Choroid plexus epithelial cell (primary cell): ENCODE results near the gene NHS.

Experiments used
- DNase-seq: peaks from one replicate; pipeline ENCODE4 v3.0.0-alpha.2; 2010; ENCODE audit warnings: low read depth
- H3K4me3 ChIP-seq: 2 replicates; pipeline ENCODE4 v1.5.1; 2011; ENCODE audit warnings: low read depth, mild to moderate bottlenecking, control low read depth, low read length, moderate library complexity
- TF ChIP-seq, protein P1 (sequence below): conservative IDR thresholded peaks from 2 replicates; pipeline ENCODE4 v1.5.1; 2011; ENCODE audit warnings: low read depth, mild to moderate bottlenecking, control low read depth, inconsistent platforms, low read length, moderate library complexity

NHS gene

DNA sequence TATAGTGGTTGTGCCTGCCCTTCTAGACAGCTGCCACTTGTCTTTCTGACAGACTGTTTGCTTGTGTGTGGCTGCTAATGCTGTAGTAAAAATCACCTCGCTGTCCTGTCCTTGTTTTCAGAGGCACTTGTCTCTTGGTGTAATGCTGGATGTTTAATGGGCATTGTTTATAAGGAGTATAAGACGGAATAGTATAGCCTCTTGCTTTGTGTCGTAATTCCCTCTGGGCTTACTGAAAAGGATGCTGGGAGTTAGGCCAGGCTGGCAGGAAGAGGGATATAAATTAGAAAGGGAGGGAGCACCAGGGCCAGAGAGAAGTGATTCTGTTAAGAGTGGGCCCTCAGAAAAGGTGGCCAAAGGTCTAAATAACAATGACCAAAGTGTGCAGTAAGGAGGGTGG lies 29.0 kb downstream of the NHS start:
- no peak overlapping the region for H3K4me3 ChIP-seq
- TF ChIP-seq, protein P1, sequence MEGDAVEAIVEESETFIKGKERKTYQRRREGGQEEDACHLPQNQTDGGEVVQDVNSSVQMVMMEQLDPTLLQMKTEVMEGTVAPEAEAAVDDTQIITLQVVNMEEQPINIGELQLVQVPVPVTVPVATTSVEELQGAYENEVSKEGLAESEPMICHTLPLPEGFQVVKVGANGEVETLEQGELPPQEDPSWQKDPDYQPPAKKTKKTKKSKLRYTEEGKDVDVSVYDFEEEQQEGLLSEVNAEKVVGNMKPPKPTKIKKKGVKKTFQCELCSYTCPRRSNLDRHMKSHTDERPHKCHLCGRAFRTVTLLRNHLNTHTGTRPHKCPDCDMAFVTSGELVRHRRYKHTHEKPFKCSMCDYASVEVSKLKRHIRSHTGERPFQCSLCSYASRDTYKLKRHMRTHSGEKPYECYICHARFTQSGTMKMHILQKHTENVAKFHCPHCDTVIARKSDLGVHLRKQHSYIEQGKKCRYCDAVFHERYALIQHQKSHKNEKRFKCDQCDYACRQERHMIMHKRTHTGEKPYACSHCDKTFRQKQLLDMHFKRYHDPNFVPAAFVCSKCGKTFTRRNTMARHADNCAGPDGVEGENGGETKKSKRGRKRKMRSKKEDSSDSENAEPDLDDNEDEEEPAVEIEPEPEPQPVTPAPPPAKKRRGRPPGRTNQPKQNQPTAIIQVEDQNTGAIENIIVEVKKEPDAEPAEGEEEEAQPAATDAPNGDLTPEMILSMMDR = no peak
- no peak for DNase-seq

DNA sequence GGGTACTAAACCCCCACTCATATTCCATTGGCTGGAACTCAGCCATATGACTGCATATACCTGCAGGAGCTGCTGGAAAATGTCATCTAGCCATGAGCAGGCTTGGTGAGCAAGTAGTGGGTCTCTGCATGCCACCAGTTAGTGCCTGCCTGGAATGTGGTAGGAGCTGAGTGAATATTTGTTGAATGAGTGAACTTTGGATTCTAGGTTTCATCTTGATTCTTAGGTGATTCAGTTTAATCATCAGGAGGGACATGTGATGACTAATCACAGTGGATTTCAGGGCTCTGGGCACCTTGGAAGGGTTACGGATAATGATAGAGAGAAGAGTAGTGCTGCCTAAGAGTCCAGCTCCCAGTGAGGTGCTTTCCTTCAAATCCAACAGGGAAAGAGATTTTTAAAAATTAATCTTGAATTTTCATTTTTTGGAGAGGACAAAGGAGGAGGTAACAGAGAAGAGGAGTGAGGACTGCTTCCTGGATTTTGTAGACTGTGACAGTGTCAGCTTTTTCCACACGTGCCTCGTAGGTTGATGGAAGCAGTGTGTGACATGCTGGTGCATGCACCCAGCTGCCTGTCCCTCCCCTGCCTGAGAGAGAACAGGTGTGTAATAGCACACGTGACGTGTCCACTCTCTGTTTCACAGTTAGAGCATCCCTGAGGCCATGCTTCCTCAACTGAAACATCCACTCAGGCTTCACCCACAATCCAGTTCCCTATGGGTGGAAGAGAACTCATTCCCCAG lies 30.4 kb downstream of the NHS start:
- H3K4me3 ChIP-seq = no peak overlapping the region
- TF ChIP-seq, protein P1 = no peak
- no peak for DNase-seq

DNA sequence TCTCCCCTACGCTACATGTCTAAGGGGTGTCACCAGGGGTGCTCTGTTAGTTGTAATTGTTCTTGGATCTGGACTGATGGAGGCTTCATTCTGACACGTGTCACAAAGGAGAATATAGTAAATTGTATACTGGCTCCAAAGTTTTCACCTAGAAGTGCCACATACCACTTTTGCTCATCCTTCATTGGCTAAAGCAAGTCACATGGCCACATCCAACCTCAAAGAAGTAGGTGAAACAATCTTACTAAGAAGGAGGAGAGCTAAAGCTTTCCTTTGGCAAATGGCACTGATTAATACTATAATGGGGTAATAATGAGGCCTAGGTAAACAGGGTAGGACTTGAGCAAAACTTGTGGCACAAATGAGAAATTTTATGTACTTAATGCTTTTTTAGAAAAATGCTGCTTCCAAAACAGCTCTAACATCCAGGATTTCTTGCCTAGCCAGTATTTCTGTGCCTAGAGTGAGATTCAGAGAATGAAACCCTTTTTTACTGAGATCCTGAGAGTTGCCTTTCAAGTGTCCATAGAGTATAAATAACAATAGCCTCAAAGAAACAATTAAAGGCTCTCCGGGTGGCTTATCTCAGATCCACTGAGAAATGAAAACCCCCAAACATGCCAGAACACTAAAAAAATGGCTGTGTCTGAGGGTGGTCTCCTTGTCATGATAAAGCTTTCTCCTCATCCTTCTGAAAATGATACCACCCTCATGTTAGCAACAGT lies 34.7 kb downstream of the NHS start:
- TF ChIP-seq, protein P1 = no peak
- H3K4me3 ChIP-seq = no peak overlapping the region
- DNase-seq = no peak

DNA sequence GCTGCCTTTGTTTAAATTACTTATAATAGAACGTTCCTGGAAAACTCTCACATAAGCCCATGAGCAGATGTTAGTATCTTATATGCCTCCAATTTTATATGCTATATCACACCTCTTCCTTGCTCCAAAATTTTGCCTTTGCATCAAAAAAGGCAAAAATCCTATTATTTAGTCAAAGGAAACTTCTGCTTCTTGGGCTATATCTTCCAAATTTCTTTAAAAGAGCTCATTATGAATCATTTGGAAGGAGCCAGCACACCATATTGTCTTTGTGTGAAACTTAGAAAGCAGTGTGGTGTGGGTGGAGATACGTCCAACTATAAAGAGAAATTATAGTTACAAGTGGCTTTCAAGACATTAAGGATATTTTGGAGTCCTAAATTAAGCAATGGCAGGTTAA lies 35.7 kb downstream of the NHS start:
- DNase-seq = no peak
- TF ChIP-seq, protein P1 = no peak
- no peak overlapping the region for H3K4me3 ChIP-seq

DNA sequence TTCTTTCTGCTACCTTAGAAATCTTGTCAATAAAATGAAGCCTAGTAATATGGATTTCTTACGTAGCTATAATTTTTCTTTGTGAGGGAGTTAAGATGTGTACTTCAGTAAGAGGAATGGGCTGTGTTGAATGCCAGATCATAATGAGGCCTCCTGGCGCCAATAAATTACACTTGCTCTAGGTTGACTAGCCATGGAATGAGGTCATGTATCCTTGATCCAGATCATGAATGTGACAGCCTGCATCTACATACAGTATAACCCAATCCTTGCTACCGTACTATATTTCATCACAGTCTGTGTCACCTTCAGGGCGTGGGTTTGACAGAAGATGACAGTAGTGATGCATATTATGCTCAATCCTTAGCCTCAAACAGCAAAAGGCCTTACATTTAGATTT lies 36.2 kb downstream of the NHS start:
- TF ChIP-seq, protein P1 = no peak
- no peak for DNase-seq

DNA sequence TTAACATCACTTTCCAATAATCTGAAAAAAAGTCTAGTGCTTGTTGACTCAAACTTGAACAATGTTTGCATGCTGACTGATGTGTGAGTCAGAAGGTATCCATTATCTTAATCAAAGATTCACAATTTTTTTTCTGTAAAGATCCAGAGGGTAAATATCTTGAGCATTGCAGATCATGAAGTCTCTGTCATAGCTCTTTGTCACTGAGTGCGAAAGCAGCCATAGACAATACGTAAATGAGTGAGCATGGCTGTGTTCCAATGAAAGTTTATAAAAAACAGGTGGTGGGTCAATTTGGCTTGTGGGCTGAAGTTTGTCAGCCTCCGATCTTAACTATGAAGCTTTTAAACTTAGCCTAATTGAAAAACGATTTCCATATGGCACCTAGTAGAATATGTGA lies 37.7 kb downstream of the NHS start:
- DNase-seq = peak; percentile 34
- TF ChIP-seq, protein P1 = no peak

More for the DNA sequence above, 36.2 kb downstream of the NHS start:
- H3K4me3 ChIP-seq = no peak overlapping the region

More for the DNA sequence above, 37.7 kb downstream of the NHS start:
- H3K4me3 ChIP-seq = no peak overlapping the region
